ENCODE data around the gene BCOR.

DNA sequence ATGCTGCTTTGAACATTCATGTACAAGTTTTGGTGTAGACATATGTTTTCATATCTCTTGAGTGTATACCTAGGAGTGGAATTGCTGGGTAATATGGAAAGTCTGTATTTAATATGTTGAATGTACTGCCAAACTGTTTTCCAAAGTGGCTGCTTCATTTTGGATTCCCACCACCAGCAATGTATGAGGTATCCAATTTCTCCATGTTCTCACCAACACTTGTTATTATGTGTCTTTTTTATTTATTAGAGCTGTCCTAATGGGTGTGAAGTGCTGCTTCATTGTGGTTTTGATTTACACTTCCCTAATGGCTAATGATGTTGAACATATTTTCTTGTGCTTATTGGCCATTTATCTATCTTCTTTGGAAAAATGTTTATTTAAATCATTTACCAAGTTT, 60.4 kb downstream of the BCOR start:
- TF ChIP-seq, protein P1, sequence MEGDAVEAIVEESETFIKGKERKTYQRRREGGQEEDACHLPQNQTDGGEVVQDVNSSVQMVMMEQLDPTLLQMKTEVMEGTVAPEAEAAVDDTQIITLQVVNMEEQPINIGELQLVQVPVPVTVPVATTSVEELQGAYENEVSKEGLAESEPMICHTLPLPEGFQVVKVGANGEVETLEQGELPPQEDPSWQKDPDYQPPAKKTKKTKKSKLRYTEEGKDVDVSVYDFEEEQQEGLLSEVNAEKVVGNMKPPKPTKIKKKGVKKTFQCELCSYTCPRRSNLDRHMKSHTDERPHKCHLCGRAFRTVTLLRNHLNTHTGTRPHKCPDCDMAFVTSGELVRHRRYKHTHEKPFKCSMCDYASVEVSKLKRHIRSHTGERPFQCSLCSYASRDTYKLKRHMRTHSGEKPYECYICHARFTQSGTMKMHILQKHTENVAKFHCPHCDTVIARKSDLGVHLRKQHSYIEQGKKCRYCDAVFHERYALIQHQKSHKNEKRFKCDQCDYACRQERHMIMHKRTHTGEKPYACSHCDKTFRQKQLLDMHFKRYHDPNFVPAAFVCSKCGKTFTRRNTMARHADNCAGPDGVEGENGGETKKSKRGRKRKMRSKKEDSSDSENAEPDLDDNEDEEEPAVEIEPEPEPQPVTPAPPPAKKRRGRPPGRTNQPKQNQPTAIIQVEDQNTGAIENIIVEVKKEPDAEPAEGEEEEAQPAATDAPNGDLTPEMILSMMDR (IDR thresholded peaks at IDR 0.05; ENCODE audit: low read length): no peak
- TF ChIP-seq EZH2 (IDR thresholded peaks at IDR 0.05; ENCODE audit: borderline replicate concordance, low read length): no peak

All from OCI-LY1 (cell line).